GM12892 (cell line): ENCODE data around the gene SYNJ1.
"Not testable (repeated sequence)": the region's sequence is repeated elsewhere in the genome, so short reads cannot be mapped to it uniquely, and the experiment has no call there.

Source experiments
- POLR2A ChIP-seq: IDR thresholded peaks from 2 replicates; pipeline ENCODE4 v1.6.1; 2011; ENCODE audit warnings: low read depth, low read length, control low read depth
- POLR2AphosphoS5 ChIP-seq: IDR thresholded peaks from 2 replicates; pipeline ENCODE4 v1.6.1; 2011; ENCODE audit warnings: low read depth, low read length, control low read depth

DNA sequence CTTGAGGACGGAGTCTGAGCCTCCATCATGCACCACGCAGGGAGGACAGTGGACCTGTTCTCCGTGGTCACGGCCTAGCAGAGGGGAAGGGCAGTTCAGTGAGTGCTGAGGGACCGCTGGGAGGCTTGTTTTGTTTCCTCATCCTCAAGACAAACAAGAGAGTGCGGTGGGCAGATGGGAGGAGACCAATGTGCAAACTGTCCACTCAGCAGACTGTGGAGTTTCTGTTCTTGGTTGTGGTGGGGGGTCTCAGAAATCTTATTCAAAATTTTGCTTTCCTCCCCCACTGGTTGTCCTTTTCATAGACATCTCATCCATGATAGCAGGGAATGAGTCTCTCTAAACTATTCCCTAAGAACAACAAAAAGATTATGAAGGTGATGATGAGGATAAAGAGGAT is 109.6 kb downstream of the SYNJ1 start:
- not testable (repeated sequence) for TF ChIP-seq POLR2AphosphoS5, POLR2A
